Mesenchymal stem cell (in vitro differentiated cells and primary cell): ENCODE measurements around the gene TAS2R60.
"Not testable (repeated sequence)": the region's sequence is repeated elsewhere in the genome, so short reads cannot be mapped to it uniquely, and the experiment has no call there.

ENCODE experiments used
- DNase-seq: peaks from one replicate; pipeline ENCODE4 v3.0.0-alpha.2; 2013
- H2AFZ ChIP-seq: one replicate; pipeline ENCODE4 v1.6.1; 2013; ENCODE audit warnings: low read depth, mild to moderate bottlenecking, control low read depth, inconsistent platforms, low read length, moderate library complexity
- H2AK5ac ChIP-seq: 2 replicates; pipeline ENCODE4 v1.6.1; 2013; ENCODE audit warnings: low read length, moderate library complexity, mild to moderate bottlenecking, inconsistent platforms; ENCODE audit not compliant: severe bottlenecking
- H2BK120ac ChIP-seq: one replicate; pipeline ENCODE4 v1.6.1; 2013; ENCODE audit warnings: low read depth, mild to moderate bottlenecking, inconsistent platforms, low read length, moderate library complexity
- H2BK12ac ChIP-seq, 2 experiments: one replicate each; pipeline ENCODE4 v1.6.1; 2013; ENCODE audit warnings: inconsistent platforms in 2 of 2, low read length in 2 of 2, mild to moderate bottlenecking in 2 of 2, moderate library complexity in 2 of 2, control low read depth in 1 of 2
- H2BK15ac ChIP-seq: one replicate; pipeline ENCODE4 v1.6.1; 2013; ENCODE audit warnings: mild to moderate bottlenecking, low read depth, inconsistent platforms; ENCODE audit not compliant: poor library complexity, severe bottlenecking
- H2BK5ac ChIP-seq: 2 replicates; pipeline ENCODE4 v1.6.1; 2013; ENCODE audit warnings: low read depth, mild to moderate bottlenecking, low read length, control low read depth, inconsistent platforms; ENCODE audit not compliant: poor library complexity, severe bottlenecking
- H3K14ac ChIP-seq, 2 experiments: one replicate each; pipeline ENCODE4 v1.6.1; 2013; ENCODE audit warnings: inconsistent platforms in 2 of 2, low read length in 2 of 2, control low read depth in 1 of 2, mild to moderate bottlenecking in 1 of 2, moderate library complexity in 1 of 2
- H3K18ac ChIP-seq, 2 experiments: one replicate each; pipeline ENCODE4 v1.6.1; 2013; ENCODE audit warnings: inconsistent platforms in 2 of 2, low read length in 2 of 2, control low read depth in 1 of 2, low read depth in 1 of 2, mild to moderate bottlenecking in 1 of 2
- H3K23ac ChIP-seq, 2 experiments: one replicate each; pipeline ENCODE4 v1.6.1; 2013; ENCODE audit warnings: inconsistent platforms in 2 of 2, low read length in 2 of 2, mild to moderate bottlenecking in 2 of 2, moderate library complexity in 2 of 2, control low read depth in 1 of 2
- H3K27ac ChIP-seq: 2 replicates; pipeline ENCODE4 v1.5.1; 2013; ENCODE audit warnings: mild to moderate bottlenecking, moderate library complexity, low read length, control low read depth, inconsistent platforms; ENCODE audit not compliant: poor library complexity, severe bottlenecking
- H3K27me3 ChIP-seq, 2 experiments: 2 replicates each; pipeline versions ENCODE4 v1.6.1 to v1.7.0; 2013; ENCODE audit warnings: low read length in 2 of 2, mild to moderate bottlenecking in 2 of 2, moderate library complexity in 2 of 2, control low read depth in 1 of 2, inconsistent platforms in 1 of 2; ENCODE audit not compliant: control insufficient read depth in 1 of 2, insufficient read depth in 1 of 2
- H3K36me3 ChIP-seq, 2 experiments: 2 replicates each; pipeline versions ENCODE4 v1.6.1 to v1.7.0; 2013; ENCODE audit warnings: low read length in 2 of 2, control low read depth in 1 of 2, inconsistent platforms in 1 of 2, low read depth in 1 of 2, mild to moderate bottlenecking in 1 of 2; ENCODE audit not compliant: insufficient read depth in 2 of 2, control insufficient read depth in 1 of 2
- H3K4ac ChIP-seq, 2 experiments: one replicate each; pipeline ENCODE4 v1.6.1; 2013; ENCODE audit warnings: inconsistent platforms in 2 of 2, low read length in 2 of 2, mild to moderate bottlenecking in 2 of 2, moderate library complexity in 2 of 2, control low read depth in 1 of 2, low read depth in 1 of 2
- H3K4me1 ChIP-seq: 2 replicates; pipeline ENCODE4 v1.6.1; 2013; ENCODE audit warnings: low read depth, low read length, control low read depth; ENCODE audit not compliant: control insufficient read depth, insufficient read depth
- H3K4me2 ChIP-seq: 2 replicates; pipeline ENCODE4 v1.6.1; 2013; ENCODE audit warnings: low read length, mild to moderate bottlenecking, inconsistent platforms; ENCODE audit not compliant: poor library complexity, severe bottlenecking
- H3K4me3 ChIP-seq, 2 experiments: 2 replicates each; pipeline versions ENCODE4 v1.5.1 to v1.7.0; 2013; ENCODE audit warnings: low read length in 2 of 2, mild to moderate bottlenecking in 2 of 2, control low read depth in 1 of 2, low read depth in 1 of 2; ENCODE audit not compliant: insufficient read depth in 1 of 2
- H3K79me1 ChIP-seq: replicated peaks from 2 replicates; pipeline ENCODE4 v1.6.1; 2013; ENCODE audit warnings: mild to moderate bottlenecking, control low read depth, low read length, inconsistent platforms; ENCODE audit not compliant: poor library complexity, severe bottlenecking
- H3K9ac ChIP-seq: 2 replicates; pipeline ENCODE4 v1.7.0; 2013; ENCODE audit warnings: mild to moderate bottlenecking, low read length, moderate library complexity
- H3K9me3 ChIP-seq: 2 replicates; pipeline ENCODE4 v1.7.0; 2013; ENCODE audit warnings: mild to moderate bottlenecking, low read length; ENCODE audit not compliant: control insufficient read depth
- H4K8ac ChIP-seq: one replicate; pipeline ENCODE4 v1.6.1; 2013; ENCODE audit warnings: inconsistent platforms, mild to moderate bottlenecking, low read length, moderate library complexity
- H4K91ac ChIP-seq: one replicate; pipeline ENCODE4 v1.6.1; 2013; ENCODE audit warnings: mild to moderate bottlenecking, low read length, inconsistent platforms
- WGBS: methylation state at CpG from one replicate; pipeline ENCODE4 v1.1.7; 2013; ENCODE audit warnings: mixed read lengths; 5-methylcytosine and 5-hydroxymethylcytosine counted together

The TAS2R60 gene

GRCh38 chr7:143463957-143464356 is 20.7 kb downstream of the TAS2R60 start:
- H3K4me3 ChIP-seq: no peak overlapping the region
- H4K91ac ChIP-seq: no peak overlapping the region
- no peak overlapping the region for H3K14ac ChIP-seq
- H2AK5ac ChIP-seq: no peak overlapping the region
- H2BK12ac ChIP-seq: no peak overlapping the region
- H3K4me1 ChIP-seq: no peaks in the 10 kb centered on the region
- H3K36me3 ChIP-seq: no peaks in the 10 kb centered on the region
- WGBS: 40% methylated on average over 1 of the region's 1 CpG
- H2BK120ac ChIP-seq: no peak overlapping the region
- DNase-seq: no peak
- no peak overlapping the region for H2AFZ ChIP-seq
- no peak overlapping the region for H3K18ac ChIP-seq
- H3K9ac ChIP-seq: no peak overlapping the region
- H3K27me3 ChIP-seq: no peaks in the 10 kb centered on the region
- no peak overlapping the region for H2BK15ac ChIP-seq
- no peak overlapping the region for H3K27ac ChIP-seq
- H3K79me1 ChIP-seq: no peaks in the 10 kb centered on the region
- no peak overlapping the region for H4K8ac ChIP-seq
- H3K23ac ChIP-seq: no peak overlapping the region
- no peak overlapping the region for H3K4ac ChIP-seq
- H3K9me3 ChIP-seq: peaks cover 5% of the 10 kb centered on the region
- no peak overlapping the region for H2BK5ac ChIP-seq
- H3K4me2 ChIP-seq: no peak overlapping the region

DNA sequence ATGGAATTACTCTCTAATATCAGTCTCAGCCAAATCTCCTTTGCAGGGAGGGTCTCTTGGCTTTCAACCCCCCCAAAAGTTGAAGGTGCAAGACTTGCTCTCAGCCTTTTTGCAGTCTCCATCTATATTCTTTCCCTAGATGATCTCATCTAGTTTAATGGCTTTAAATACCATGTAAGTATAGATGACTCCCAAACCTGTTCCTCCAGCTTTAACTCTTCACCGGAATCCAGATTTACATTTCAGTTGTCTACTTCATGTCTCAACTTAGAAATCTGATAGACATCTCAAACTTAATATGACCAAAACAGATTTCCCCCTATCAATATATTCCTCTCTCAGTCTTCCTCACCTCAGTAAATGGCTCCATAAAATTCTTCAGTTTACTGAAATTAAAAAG is 24.5 kb downstream of the TAS2R60 start:
- Histone ChIP-seq H3K4me3 (no peak overlapping the region), H2AK5ac (no peak overlapping the region), H2BK12ac (no peak overlapping the region), H3K9me3 (peaks cover 5% of the 10 kb centered on the region), H3K4me2 (no peak overlapping the region), H3K4ac (no peak overlapping the region), H4K8ac (no peak overlapping the region), H4K91ac (no peak overlapping the region), H3K36me3 (no peaks in the 10 kb centered on the region), H2BK15ac (no peak overlapping the region), H2AFZ (no peak overlapping the region), H2BK120ac (no peak overlapping the region), H3K18ac (no peak overlapping the region), H3K9ac (no peak overlapping the region), H3K79me1 (no peaks in the 10 kb centered on the region), H3K14ac (no peak overlapping the region), H3K27ac (no peak overlapping the region), H2BK5ac (no peak overlapping the region), H3K23ac (no peak overlapping the region), H3K4me1 (no peaks in the 10 kb centered on the region), H3K27me3 (no peaks in the 10 kb centered on the region)
- no peak for DNase-seq
- 94% methylated on average over 1 of the region's 1 CpG for WGBS

DNA sequence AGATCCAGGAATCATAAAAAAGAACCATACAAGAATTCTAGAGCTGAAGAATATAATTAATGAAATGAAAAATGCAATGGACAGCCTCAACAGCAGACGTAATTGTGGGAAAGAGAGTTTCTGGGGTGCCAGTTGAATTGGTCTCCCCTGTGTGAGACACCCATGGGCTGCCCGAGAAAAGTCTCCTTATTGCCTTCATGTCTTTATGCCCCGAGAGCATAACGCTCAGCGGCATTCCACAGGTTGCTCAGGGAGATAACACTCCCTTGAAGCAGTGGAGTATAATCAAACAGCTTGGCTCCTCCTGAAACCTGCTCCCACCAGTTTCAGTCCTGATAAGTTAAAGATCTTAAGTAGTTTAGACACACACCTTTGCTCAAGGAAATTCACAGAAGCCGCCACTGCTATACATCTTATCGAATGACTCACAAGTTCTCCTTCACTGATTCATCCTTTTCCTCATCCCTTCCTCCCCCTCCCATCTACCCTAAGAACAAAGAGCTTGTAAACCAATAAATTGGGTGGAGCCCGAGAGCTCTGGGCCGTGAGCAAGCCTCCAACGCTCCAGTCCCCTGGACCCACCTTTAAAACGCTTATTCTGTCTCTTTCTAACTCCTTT is 28.9 kb downstream of the TAS2R60 start:
- not testable (repeated sequence) for H3K79me1 ChIP-seq, H2BK120ac ChIP-seq, H2BK5ac ChIP-seq, H3K23ac ChIP-seq, H3K36me3 ChIP-seq, H4K8ac ChIP-seq, H3K27me3 ChIP-seq, H3K4me3 ChIP-seq, H3K18ac ChIP-seq, H3K4me2 ChIP-seq, H3K27ac ChIP-seq, H3K4me1 ChIP-seq, H2BK12ac ChIP-seq, H3K4ac ChIP-seq, H4K91ac ChIP-seq, H2BK15ac ChIP-seq, H2AFZ ChIP-seq, H3K9ac ChIP-seq, H2AK5ac ChIP-seq, H3K14ac ChIP-seq, DNase-seq
- WGBS: 71% methylated on average over 11 of the region's 11 CpGs
- peaks cover 11% of the 10 kb centered on the region for H3K9me3 ChIP-seq

GRCh38 chr7:143477501-143478150 is 34.4 kb downstream of the TAS2R60 start, which contains the start of gene TAS2R41:
TSS of gene TAS2R41 (plus strand) at chr7:143477873. CDS start at chr7:143477873, 0 bp downstream.
- H2BK5ac ChIP-seq: no peak within 1 kb of the TSS
- DNase-seq: no peak
- no peak within 1 kb of the TSS for H3K4me2 ChIP-seq
- H3K79me1 ChIP-seq: no peaks in the 10 kb centered on the region
- no peak within 1 kb of the TSS for H3K18ac ChIP-seq
- H2AFZ ChIP-seq: no peak within 1 kb of the TSS
- no peak within 1 kb of the TSS for H4K8ac ChIP-seq
- no peak within 1 kb of the TSS for H3K27ac ChIP-seq
- H2BK15ac ChIP-seq: no peak within 1 kb of the TSS
- H3K4me1 ChIP-seq: no peaks in the 10 kb centered on the region
- H3K14ac ChIP-seq: peak within 1 kb of the TSS in 1 of 2 experiments; percentile 83
- H3K23ac ChIP-seq: no peak within 1 kb of the TSS
- no peaks in the 10 kb centered on the region for H3K27me3 ChIP-seq
- H4K91ac ChIP-seq: no peak within 1 kb of the TSS
- peaks cover 5% of the 10 kb centered on the region for H3K9me3 ChIP-seq
- no peak within 1 kb of the TSS for H2BK12ac ChIP-seq
- H3K36me3 ChIP-seq: no peaks in the 10 kb centered on the region
- H3K4me3 ChIP-seq: no peak within 1 kb of the TSS
- no peak within 1 kb of the TSS for H2BK120ac ChIP-seq
- no peak within 1 kb of the TSS for H3K9ac ChIP-seq
- no peak within 1 kb of the TSS for H2AK5ac ChIP-seq
- 88% methylated on average over 7 of the region's 10 CpGs for WGBS
- no peak within 1 kb of the TSS for H3K4ac ChIP-seq
